ENCODE data around the gene SPAG16. TPM values are rescaled to one million over a fixed set of nuclear protein-coding genes. Genes with fewer than 3 reads are reported as not detected.
"Not testable (repeated sequence)": the region's sequence is repeated elsewhere in the genome, so short reads cannot be mapped to it uniquely, and the experiment has no call there.

SPAG16 gene
- total RNA-seq, 3 donors from 2014 or later, result 25.3 to 42.0 (median 41.7) TPM

GRCh38 chr2:213991453-213992108 is 707.3 kb downstream of the SPAG16 start:
- no peak for DNase-seq (ENCODE audit: low spot score in 2 of 2)
- no peak overlapping the region for H3K4me3 ChIP-seq
- no peaks in the 10 kb centered on the region for H3K9me3 ChIP-seq
- H3K36me3 ChIP-seq, result no peaks in the 10 kb centered on the region
- intact Hi-C loops (cut with DNase I; ENCODE audit: low total_unique reads), result no loop called here
- no peaks in the 10 kb centered on the region for H3K27me3 ChIP-seq
- H3K4me1 ChIP-seq, result no peaks in the 10 kb centered on the region
- no peak for TF ChIP-seq POLR2A (IDR thresholded peaks at IDR 0.05)
- TF ChIP-seq POLR2AphosphoS5 (IDR thresholded peaks at IDR 0.05), result no peak
- TF ChIP-seq, protein P1, sequence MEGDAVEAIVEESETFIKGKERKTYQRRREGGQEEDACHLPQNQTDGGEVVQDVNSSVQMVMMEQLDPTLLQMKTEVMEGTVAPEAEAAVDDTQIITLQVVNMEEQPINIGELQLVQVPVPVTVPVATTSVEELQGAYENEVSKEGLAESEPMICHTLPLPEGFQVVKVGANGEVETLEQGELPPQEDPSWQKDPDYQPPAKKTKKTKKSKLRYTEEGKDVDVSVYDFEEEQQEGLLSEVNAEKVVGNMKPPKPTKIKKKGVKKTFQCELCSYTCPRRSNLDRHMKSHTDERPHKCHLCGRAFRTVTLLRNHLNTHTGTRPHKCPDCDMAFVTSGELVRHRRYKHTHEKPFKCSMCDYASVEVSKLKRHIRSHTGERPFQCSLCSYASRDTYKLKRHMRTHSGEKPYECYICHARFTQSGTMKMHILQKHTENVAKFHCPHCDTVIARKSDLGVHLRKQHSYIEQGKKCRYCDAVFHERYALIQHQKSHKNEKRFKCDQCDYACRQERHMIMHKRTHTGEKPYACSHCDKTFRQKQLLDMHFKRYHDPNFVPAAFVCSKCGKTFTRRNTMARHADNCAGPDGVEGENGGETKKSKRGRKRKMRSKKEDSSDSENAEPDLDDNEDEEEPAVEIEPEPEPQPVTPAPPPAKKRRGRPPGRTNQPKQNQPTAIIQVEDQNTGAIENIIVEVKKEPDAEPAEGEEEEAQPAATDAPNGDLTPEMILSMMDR (IDR thresholded peaks at IDR 0.05), result no peak
- H3K27ac ChIP-seq, result no peak overlapping the region

- TF ChIP-seq POLR2AphosphoS5 (IDR thresholded peaks at IDR 0.05) (no peak), POLR2A (IDR thresholded peaks at IDR 0.05) (no peak)
- TF ChIP-seq, protein P1 (IDR thresholded peaks at IDR 0.05), result no peak
- H3K27me3 ChIP-seq, result no peaks in the 10 kb centered on the region
- H3K36me3 ChIP-seq, result no peaks in the 10 kb centered on the region
- H3K9me3 ChIP-seq, result no peaks in the 10 kb centered on the region
- no peaks in the 10 kb centered on the region for H3K4me1 ChIP-seq
- intact Hi-C loops (cut with DNase I; ENCODE audit: low total_unique reads), result no loop called here
- no peak for DNase-seq (ENCODE audit: low spot score in 2 of 2)
- H3K4me3 ChIP-seq, result no peak overlapping the region
- no peak overlapping the region for H3K27ac ChIP-seq
Observed at GRCh38 chr2:213995400-213996105, 711.3 kb downstream of the SPAG16 start.

DNA sequence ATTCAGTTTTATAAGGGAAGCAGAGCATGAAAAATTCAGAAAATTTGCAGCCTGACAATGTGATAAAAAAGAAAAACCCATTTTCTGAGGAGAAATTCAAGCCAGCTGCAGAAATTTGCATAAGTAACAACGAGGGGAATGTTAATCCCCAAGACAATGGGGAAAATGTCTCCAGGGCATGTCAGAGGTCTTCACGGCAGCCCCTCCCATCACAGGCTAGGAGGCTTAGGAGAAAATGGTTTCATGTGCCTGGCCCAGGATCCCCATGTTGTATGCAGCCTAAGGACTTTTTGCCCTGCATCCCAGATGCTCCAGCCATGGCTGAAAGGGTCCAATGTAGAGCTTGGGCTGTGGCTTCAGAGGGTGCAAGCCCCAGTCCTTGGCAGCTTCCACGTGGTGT is 714.7 kb downstream of the SPAG16 start:
- intact Hi-C loops (cut with DNase I; ENCODE audit: low total_unique reads); H3K27ac ChIP-seq; H3K9me3 ChIP-seq; H3K27me3 ChIP-seq; DNase-seq (ENCODE audit: low spot score in 2 of 2); H3K36me3 ChIP-seq; H3K4me1 ChIP-seq; H3K4me3 ChIP-seq: not testable (repeated sequence)

- H3K9me3 ChIP-seq, result peaks cover 0 to 6% of the 10 kb centered on the region in 2 donors
- intact Hi-C loops (cut with DNase I; ENCODE audit: low total_unique reads), result loop anchor here (5.0 kb wide), 1 partner anchor 283 kb away; no protein-coding TSS in a partner anchor
- H3K4me3 ChIP-seq, result no peak overlapping the region
- no peaks in the 10 kb centered on the region for H3K4me1 ChIP-seq
- DNase-seq (ENCODE audit: low spot score in 2 of 2), result no peak
- no peak overlapping the region for H3K27ac ChIP-seq
- H3K27me3 ChIP-seq, result no peaks in the 10 kb centered on the region
- TF ChIP-seq POLR2AphosphoS5 (IDR thresholded peaks at IDR 0.05), result no peak
- TF ChIP-seq, protein P1 (IDR thresholded peaks at IDR 0.05), result no peak
- TF ChIP-seq POLR2A (IDR thresholded peaks at IDR 0.05), result no peak
- no peaks in the 10 kb centered on the region for H3K36me3 ChIP-seq
Observed at GRCh38 chr2:214004463-214004862, 720.2 kb downstream of the SPAG16 start.

DNA sequence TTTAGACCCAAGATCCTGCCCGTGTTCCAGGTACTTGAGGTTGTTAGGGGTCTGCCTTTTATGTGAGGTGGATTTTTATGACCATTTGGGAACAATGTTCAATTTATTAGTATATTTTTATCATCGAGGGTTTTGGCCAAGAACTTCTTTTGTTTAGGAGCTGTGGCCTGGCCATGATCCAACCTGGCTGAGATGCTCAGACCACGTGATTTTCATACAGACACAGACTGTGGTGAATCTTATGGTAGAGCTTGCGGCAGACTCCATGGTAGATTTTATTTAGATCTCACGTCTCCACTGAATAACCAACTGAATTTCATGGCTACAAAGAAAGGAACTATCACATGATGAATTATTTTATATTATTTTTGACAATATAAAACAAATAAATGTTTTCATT is 721.1 kb downstream of the SPAG16 start:
- Histone ChIP-seq H3K4me1 (no peaks in the 10 kb centered on the region), H3K27ac (no peak overlapping the region), H3K27me3 (no peaks in the 10 kb centered on the region), H3K36me3 (no peaks in the 10 kb centered on the region), H3K4me3 (no peak overlapping the region), H3K9me3 (peaks cover 0 to 6% of the 10 kb centered on the region in 2 donors)
- TF ChIP-seq, protein P1 (IDR thresholded peaks at IDR 0.05), result no peak
- no peak for DNase-seq (ENCODE audit: low spot score in 2 of 2)
- intact Hi-C loops (cut with DNase I; ENCODE audit: low total_unique reads), result no loop called here

Measured in breast epithelium (tissue), 4 donors.